K562 (cell line): ENCODE results near the gene PBX2. TPM values are rescaled to one million over a fixed set of nuclear protein-coding genes. Genes with fewer than 3 reads are reported as not detected.

Experiments used
- BHLHE40 ChIP-seq: IDR thresholded peaks from 2 replicates; pipeline ENCODE4 v1.6.1; 2011; ENCODE audit warnings: low read length, improper control_type of control experiment
- CBX1 ChIP-seq: sonication (generic); IDR thresholded peaks from 2 replicates; pipeline ENCODE4 v1.6.1; 2016; ENCODE audit warnings: antibody characterized with exemption, low read depth, mild to moderate bottlenecking
- DDX20 ChIP-seq: fragments of 450-650 bp; IDR thresholded peaks from 2 replicates; pipeline ENCODE4 v1.6.1; 2016; ENCODE audit warnings: missing genetic modification characterization, low read depth, mild to moderate bottlenecking, missing compliant biosample characterization, moderate library complexity
- ELF4 ChIP-seq: fragments of 450-650 bp; formaldehyde crosslinking; IDR thresholded peaks from 2 replicates; pipeline ENCODE4 v1.4.0; 2022; ENCODE audit warnings: missing genetic modification characterization
- FOXA1 ChIP-seq: fragments of 450-650 bp; IDR thresholded peaks from 2 replicates; pipeline ENCODE4 v1.6.1; 2016; ENCODE audit warnings: mild to moderate bottlenecking, borderline replicate concordance
- FOXA3 ChIP-seq, 2 experiments: fragments of 450-650 bp in 1 of 2; sonication (generic) in 1 of 2; formaldehyde crosslinking; IDR thresholded peaks in 1 of 2; conservative IDR thresholded peaks in 1 of 2; 2 replicates each; pipeline versions ENCODE4 v1.4.0 to v1.8.0; 2020 to 2022; ENCODE audit warnings: mild to moderate bottlenecking in 2 of 2, missing genetic modification reagents in 1 of 2
- KAT2B ChIP-seq: IDR thresholded peaks from one replicate; pipeline ENCODE4 v1.6.1; 2012; ENCODE audit warnings: low read depth, mild to moderate bottlenecking, control low read depth, inconsistent platforms, low read length, moderate library complexity
- LARP7 ChIP-seq: fragments of 450-650 bp; IDR thresholded peaks from 2 replicates; pipeline ENCODE4 v1.6.1; 2016
- PCBP1 ChIP-seq: fragments of 200-400 bp; formaldehyde crosslinking; IDR thresholded peaks from 2 replicates; pipeline ENCODE4 v1.6.1; 2018; ENCODE audit warnings: mild to moderate bottlenecking, low read depth, low read length; ENCODE audit not compliant: poor library complexity, severe bottlenecking
- PHF8 ChIP-seq: fragments of 200-600 bp; sonication (generic); IDR thresholded peaks from 2 replicates; pipeline ENCODE4 v1.6.1; 2012; ENCODE audit warnings: mixed run types, mild to moderate bottlenecking, inconsistent platforms, low read length, moderate library complexity, borderline replicate concordance
- PTTG1 ChIP-seq: fragments of 450-650 bp; IDR thresholded peaks from 2 replicates; pipeline ENCODE4 v1.6.1; 2016; ENCODE audit warnings: low read depth, mild to moderate bottlenecking, missing genetic modification characterization, missing compliant biosample characterization
- RAD51 ChIP-seq: fragments of 450-650 bp; IDR thresholded peaks from 2 replicates; pipeline ENCODE4 v1.7.1; 2016; ENCODE audit warnings: low read depth, mild to moderate bottlenecking, borderline replicate concordance
- RBM25 ChIP-seq: fragments of 200-400 bp; formaldehyde crosslinking; IDR thresholded peaks from 2 replicates; pipeline ENCODE4 v1.6.1; 2018; ENCODE audit warnings: low read length, low read depth, moderate library complexity; ENCODE audit not compliant: severe bottlenecking
- ZNF134 ChIP-seq: fragments of 250-450 bp; sonication (Bioruptor Pico); conservative IDR thresholded peaks from 2 replicates; pipeline ENCODE4 v1.4.0; 2020
- ZNF445 ChIP-seq: fragments of 250-450 bp; sonication (Bioruptor Pico); IDR thresholded peaks from 2 replicates; pipeline ENCODE4 v1.4.0; 2020; ENCODE audit warnings: low read depth, mild to moderate bottlenecking, moderate library complexity
- ZNF766 ChIP-seq: fragments of 200-800 bp; sonication (Bioruptor generic); conservative IDR thresholded peaks from 2 replicates; pipeline ENCODE4 v1.6.1; 2016; ENCODE audit warnings: missing genetic modification characterization, missing compliant biosample characterization
- polyA plus RNA-seq, 8 experiments: library from polyadenylated mRNA; depleted of rRNA in 4 of 8; stranded (reverse) in 5 of 8; unstranded in 3 of 8; fragments of >200 nt; fragmentation: Nextera tagmentation in 2 of 8; fragmentation: Illumina TruSeq in 1 of 8; extraction: Ambion mirVana in 2 of 8; extraction: Trizol in 1 of 8; gene quantifications; 2 replicates each; pipeline versions ENCODE4 v1.2.1 to v1.2.3, GENCODE V29; 2011 to 2014; ENCODE audit warnings: inconsistent platforms in 1 of 8, missing spikeins in 1 of 8
- total RNA-seq, 7 experiments: library from RNA; depleted of rRNA in 6 of 7; stranded (reverse); fragments of >200 nt in 6 of 7; fragmentation: Illumina TruSeq in 2 of 7; extraction: Trizol in 2 of 7; gene quantifications; 2 replicates each; pipeline versions ENCODE4 v1.2.1 to v1.2.3, GENCODE V29; 2011 to 2021; ENCODE audit warnings: low replicate concordance in 1 of 7
- TF ChIP-seq, protein P1 (sequence below): fragments of 250-450 bp; sonication (Bioruptor Pico); IDR thresholded peaks from 2 replicates; pipeline ENCODE4 v1.4.0; 2020; ENCODE audit warnings: mild to moderate bottlenecking
- TF ChIP-seq, protein P2 (sequence below), 2 experiments: IDR thresholded peaks; 2 replicates each; pipeline ENCODE4 v1.6.1; 2012; ENCODE audit warnings: improper control_type of control experiment in 2 of 2, low read depth in 2 of 2, low read length in 2 of 2, borderline replicate concordance in 1 of 2
- TF ChIP-seq, protein P3 (sequence below), 2 experiments: fragments of 250-450 bp in 1 of 2; fragments of 450-650 bp in 1 of 2; sonication (Bioruptor Pico) in 1 of 2; IDR thresholded peaks; 2 replicates each; pipeline versions ENCODE4 v1.6.1 to v1.8.0; 2016 to 2021; ENCODE audit warnings: mild to moderate bottlenecking in 2 of 2, moderate library complexity in 2 of 2, missing compliant biosample characterization in 1 of 2, missing genetic modification characterization in 1 of 2
- TF ChIP-seq, protein P4 (sequence below), 2 experiments: fragments of 450-650 bp; IDR thresholded peaks; 2 replicates each; pipeline ENCODE4 v1.6.1; 2016
- TF ChIP-seq, protein P5 (sequence below), 2 experiments: fragments of 450-650 bp in 1 of 2; sonication (generic) in 1 of 2; formaldehyde crosslinking; conservative IDR thresholded peaks; 2 replicates each; pipeline versions ENCODE4 v1.4.0 to v1.8.1; 2020 to 2022; ENCODE audit warnings: mild to moderate bottlenecking in 1 of 2, missing genetic modification reagents in 1 of 2

PBX2 gene
- total and polyA plus RNA-seq, 9 of the 15 experiments (the other 6 are each of a cell fraction or from before 2014, with no cell fraction given), result 1.9 to 134 (median 62.5) TPM

DNA sequence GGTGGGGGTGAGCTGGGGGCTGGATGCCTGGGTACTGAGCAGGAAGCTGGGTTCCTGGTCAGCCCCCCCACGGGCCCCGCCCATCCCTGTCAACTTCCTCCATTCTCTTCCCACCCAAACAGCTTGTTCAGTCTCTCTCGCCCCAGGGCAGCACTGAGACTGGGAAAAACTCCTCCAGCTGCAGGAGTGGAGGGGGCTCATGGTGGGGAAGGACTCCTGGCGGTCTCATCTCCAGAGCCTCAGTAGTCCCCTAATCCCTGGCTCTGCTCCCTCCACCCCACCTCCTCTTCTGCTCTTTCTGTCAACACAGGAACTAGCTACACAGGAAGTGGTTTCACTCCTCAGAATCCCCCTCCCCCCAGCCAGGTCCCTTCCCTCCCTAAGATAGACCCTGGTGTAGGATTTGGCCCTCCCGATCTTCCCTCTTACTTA is 2.6 kb upstream of the PBX2 start, which contains the start of gene GPSM3 (continued):
- peak; percentile 53; the same call in 1 of the 2 replicates for TF ChIP-seq PHF8
- no peak for TF ChIP-seq RAD51
- TF ChIP-seq LARP7, result no peak
- no peak for TF ChIP-seq CBX1
- no peak for TF ChIP-seq DDX20 (tag)
- no peak for TF ChIP-seq ZNF445
- TF ChIP-seq, protein P1, sequence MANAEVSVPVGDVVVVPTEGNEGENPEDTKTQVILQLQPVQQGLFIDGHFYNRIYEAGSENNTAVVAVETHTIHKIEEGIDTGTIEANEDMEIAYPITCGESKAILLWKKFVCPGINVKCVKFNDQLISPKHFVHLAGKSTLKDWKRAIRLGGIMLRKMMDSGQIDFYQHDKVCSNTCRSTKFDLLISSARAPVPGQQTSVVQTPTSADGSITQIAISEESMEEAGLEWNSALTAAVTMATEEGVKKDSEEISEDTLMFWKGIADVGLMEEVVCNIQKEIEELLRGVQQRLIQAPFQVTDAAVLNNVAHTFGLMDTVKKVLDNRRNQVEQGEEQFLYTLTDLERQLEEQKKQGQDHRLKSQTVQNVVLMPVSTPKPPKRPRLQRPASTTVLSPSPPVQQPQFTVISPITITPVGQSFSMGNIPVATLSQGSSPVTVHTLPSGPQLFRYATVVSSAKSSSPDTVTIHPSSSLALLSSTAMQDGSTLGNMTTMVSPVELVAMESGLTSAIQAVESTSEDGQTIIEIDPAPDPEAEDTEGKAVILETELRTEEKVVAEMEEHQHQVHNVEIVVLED (CRISPR knock-in tag), result no peak; the same call in 1 of the 2 replicates
- no peak for TF ChIP-seq PTTG1 (tag)
- peak in 1 of 2 experiments; percentile 80; a peak in 2 of 4 replicates for TF ChIP-seq FOXA3 (CRISPR knock-in tag; conservative IDR thresholded peaks at IDR 0.05 in 1 of 2, IDR thresholded peaks at IDR 0.05 in 1 of 2)
- TF ChIP-seq, protein P2, sequence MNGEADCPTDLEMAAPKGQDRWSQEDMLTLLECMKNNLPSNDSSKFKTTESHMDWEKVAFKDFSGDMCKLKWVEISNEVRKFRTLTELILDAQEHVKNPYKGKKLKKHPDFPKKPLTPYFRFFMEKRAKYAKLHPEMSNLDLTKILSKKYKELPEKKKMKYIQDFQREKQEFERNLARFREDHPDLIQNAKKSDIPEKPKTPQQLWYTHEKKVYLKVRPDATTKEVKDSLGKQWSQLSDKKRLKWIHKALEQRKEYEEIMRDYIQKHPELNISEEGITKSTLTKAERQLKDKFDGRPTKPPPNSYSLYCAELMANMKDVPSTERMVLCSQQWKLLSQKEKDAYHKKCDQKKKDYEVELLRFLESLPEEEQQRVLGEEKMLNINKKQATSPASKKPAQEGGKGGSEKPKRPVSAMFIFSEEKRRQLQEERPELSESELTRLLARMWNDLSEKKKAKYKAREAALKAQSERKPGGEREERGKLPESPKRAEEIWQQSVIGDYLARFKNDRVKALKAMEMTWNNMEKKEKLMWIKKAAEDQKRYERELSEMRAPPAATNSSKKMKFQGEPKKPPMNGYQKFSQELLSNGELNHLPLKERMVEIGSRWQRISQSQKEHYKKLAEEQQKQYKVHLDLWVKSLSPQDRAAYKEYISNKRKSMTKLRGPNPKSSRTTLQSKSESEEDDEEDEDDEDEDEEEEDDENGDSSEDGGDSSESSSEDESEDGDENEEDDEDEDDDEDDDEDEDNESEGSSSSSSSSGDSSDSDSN (IDR thresholded peaks at IDR 0.05; ENCODE audit: borderline replicate concordance in 1 of 2, low read depth in 2 of 2, low read length in 2 of 2), result 0 out of 4 replicates have a peak, but pooled peaks of 1 of the 2 experiments have one; percentile 44
- TF ChIP-seq, protein P3, sequence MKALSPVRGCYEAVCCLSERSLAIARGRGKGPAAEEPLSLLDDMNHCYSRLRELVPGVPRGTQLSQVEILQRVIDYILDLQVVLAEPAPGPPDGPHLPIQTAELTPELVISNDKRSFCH (CRISPR knock-in tag; IDR thresholded peaks at IDR 0.05), result no peak
- TF ChIP-seq, protein P3 (tag; IDR thresholded peaks at IDR 0.05), result no peak
- TF ChIP-seq, protein P4, sequence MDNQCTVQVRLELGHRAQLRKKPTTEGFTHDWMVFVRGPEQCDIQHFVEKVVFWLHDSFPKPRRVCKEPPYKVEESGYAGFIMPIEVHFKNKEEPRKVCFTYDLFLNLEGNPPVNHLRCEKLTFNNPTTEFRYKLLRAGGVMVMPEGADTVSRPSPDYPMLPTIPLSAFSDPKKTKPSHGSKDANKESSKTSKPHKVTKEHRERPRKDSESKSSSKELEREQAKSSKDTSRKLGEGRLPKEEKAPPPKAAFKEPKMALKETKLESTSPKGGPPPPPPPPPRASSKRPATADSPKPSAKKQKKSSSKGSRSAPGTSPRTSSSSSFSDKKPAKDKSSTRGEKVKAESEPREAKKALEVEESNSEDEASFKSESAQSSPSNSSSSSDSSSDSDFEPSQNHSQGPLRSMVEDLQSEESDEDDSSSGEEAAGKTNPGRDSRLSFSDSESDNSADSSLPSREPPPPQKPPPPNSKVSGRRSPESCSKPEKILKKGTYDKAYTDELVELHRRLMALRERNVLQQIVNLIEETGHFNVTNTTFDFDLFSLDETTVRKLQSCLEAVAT (IDR thresholded peaks at IDR 0.05), result no peak
- no peak for TF ChIP-seq ZNF766
- no peak for TF ChIP-seq FOXA1
- TF ChIP-seq KAT2B, result no peak
- no peak for TF ChIP-seq PCBP1
- no peak for TF ChIP-seq RBM25
- no peak for TF ChIP-seq ZNF134
- TF ChIP-seq, protein P5, sequence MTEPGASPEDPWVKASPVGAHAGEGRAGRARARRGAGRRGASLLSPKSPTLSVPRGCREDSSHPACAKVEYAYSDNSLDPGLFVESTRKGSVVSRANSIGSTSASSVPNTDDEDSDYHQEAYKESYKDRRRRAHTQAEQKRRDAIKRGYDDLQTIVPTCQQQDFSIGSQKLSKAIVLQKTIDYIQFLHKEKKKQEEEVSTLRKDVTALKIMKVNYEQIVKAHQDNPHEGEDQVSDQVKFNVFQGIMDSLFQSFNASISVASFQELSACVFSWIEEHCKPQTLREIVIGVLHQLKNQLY (CRISPR knock-in tag; conservative IDR thresholded peaks at IDR 0.05), result peak in 1 of 2 experiments; percentile 12; a peak in 1 of 4 replicates
- peak; percentile 82 for TF ChIP-seq ELF4 (CRISPR knock-in tag)
- TF ChIP-seq BHLHE40, result no peak
